ENCODE data around the gene MAPK8IP1. TPM values are rescaled to one million over a fixed set of nuclear protein-coding genes. Genes with fewer than 3 reads are reported as not detected.

Gene MAPK8IP1
- total and polyA plus RNA-seq, 8 donors, result 21.3 to 49.7 (median 33.5) TPM

DNA sequence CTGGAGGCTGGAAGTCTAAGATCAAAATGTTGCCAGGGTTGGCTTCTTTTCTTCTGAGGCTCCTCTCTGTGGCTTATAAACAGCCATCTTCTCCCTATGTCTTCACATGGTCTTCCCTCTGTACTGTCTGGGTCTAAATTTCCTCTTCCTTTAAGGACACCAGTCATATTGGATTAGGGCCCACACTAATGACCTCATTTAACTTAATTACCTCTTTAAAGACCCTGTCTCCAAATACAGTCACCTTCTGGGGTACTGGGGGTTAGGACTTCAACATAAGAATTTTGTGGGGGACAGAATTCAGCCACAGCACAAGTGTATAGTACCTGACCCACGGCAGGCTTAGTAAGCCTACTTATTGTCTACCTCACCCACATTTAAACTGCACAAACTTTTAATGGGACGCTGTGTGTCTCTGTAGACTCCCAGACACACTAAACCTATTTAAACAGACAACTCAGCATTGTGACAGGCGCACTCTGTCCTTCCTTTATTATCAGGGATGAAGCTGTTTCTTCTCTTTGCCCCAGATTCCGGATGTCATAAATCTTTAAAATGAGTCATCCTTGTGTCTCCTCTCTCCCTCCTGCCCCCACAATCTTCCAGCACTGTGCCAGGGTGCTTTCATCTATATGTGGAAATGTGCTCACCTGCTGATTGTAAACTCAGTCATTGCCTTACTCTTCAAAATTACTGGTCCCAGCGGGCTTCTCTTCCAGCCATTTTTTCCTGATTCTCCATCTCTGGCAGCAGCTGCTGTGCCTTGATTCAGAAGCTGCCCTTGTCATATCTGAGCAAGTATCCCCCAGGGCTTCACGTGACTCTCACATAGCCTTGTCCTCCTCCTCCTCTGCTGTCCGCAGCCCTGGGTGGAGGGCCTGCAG lies 5.4 kb upstream of the MAPK8IP1 start:
- DNase-seq (no peak), FAIRE-seq (no peak), ATAC-seq (no peak)
- no peaks in the 10 kb centered on the region for H3K27me3 ChIP-seq
- TF ChIP-seq, protein P1, sequence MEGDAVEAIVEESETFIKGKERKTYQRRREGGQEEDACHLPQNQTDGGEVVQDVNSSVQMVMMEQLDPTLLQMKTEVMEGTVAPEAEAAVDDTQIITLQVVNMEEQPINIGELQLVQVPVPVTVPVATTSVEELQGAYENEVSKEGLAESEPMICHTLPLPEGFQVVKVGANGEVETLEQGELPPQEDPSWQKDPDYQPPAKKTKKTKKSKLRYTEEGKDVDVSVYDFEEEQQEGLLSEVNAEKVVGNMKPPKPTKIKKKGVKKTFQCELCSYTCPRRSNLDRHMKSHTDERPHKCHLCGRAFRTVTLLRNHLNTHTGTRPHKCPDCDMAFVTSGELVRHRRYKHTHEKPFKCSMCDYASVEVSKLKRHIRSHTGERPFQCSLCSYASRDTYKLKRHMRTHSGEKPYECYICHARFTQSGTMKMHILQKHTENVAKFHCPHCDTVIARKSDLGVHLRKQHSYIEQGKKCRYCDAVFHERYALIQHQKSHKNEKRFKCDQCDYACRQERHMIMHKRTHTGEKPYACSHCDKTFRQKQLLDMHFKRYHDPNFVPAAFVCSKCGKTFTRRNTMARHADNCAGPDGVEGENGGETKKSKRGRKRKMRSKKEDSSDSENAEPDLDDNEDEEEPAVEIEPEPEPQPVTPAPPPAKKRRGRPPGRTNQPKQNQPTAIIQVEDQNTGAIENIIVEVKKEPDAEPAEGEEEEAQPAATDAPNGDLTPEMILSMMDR (IDR thresholded peaks at IDR 0.05), result no peak
- H3K4me3 ChIP-seq, result no peak overlapping the region
- no peaks in the 10 kb centered on the region for H3K4me1 ChIP-seq
- intact Hi-C loops (cut with DNase I), result loop anchor here in 1 of 3 donors (10.0 kb wide), 1 partner anchor 125 kb away; no protein-coding TSS in a partner anchor
- 82 to 92% methylated on average over 7 of the region's 7 CpGs for WGBS, 2 donors
- H3K9me3 ChIP-seq, result no peaks in the 10 kb centered on the region
- H3K36me3 ChIP-seq, result peaks cover 0 to 21% (median 15%) of the 10 kb centered on the region in 3 donors
- no peak overlapping the region for H3K27ac ChIP-seq

DNA sequence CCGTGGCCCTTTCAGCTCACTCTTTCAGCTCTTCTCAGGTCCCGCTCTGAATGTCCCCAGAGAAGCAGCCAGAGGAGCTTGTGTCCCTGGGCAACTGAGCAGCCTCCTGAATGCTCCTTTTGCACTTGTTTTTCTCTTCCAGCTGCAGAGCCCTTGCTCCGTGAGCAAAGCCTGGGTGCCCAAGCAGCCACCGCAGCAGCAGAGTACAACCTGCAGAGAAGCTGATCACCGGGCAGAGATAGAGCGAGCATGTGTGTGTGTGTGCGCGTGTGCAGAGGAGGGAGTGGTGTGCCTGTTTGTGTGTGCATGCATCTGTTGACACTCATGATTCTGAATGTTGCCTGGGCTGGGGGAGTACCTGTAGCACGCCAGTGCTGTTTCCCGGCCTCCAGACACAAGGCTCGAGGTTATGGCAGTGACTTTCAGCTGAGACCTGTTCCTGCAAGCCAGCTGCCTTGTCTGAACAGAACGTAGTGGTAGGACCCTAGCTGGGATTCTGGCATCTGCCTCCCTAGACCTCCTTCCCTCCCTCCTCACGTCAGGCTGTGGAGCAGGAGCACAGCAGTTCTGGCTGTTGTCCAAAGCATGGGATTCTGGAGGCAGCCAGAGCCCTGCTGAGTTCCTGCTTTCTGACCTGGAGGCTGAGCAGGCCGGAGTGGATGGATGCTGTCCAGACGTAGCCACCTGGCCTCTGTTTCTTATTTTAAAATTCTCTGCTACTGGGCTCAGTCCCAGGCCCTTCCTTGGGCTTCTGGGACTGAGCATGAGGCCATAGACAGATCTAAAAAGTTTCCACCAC lies 4.5 kb upstream of the MAPK8IP1 start:
- peaks cover 0 to 15% (median 14%) of the 10 kb centered on the region in 3 donors for H3K36me3 ChIP-seq
- no peak for ATAC-seq
- H3K27ac ChIP-seq, result no peak overlapping the region
- FAIRE-seq, result no peak
- TF ChIP-seq, protein P1 (IDR thresholded peaks at IDR 0.05), result no peak
- intact Hi-C loops (cut with DNase I), result no loop called here
- no peak overlapping the region for H3K4me3 ChIP-seq
- no peaks in the 10 kb centered on the region for H3K4me1 ChIP-seq
- WGBS, 2 donors, result 89 to 90% methylated on average over 15 of the region's 15 CpGs
- no peak for DNase-seq
- no peaks in the 10 kb centered on the region for H3K27me3 ChIP-seq
- no peaks in the 10 kb centered on the region for H3K9me3 ChIP-seq

DNA sequence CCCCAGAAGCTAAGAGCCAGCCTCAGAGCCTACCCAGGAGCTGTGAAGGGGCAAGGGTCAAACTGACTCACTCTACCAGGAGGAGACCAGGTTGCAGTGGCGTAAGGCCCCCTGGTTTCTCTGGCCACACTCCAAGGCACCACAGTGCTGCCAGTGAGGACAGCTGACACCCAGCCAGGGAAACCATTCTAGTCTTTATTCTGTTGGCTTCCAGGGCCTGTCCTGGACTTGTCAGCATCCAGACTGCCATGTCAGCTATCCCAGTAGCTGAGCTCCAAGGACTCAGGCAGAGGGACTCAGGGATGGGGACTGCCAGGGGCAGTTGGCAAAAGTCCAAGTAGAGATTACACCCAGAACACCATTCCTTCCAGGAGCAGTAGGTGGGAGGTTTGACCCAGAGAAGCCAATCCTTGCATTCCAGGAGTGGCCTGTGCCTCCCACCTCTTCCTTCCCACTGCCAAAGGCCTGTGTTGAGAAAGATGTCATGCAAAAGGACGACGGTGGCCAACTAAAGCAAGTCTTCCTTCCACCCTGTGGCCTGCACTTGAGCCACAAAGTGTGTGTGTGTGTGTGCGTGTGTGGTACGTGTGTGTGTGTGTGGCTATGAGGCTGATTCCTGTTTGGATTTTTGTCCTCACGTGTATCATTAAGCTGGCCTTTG lies 3.6 kb upstream of the MAPK8IP1 start:
- Histone ChIP-seq H3K27me3 (no peaks in the 10 kb centered on the region), H3K27ac (no peak overlapping the region), H3K36me3 (peaks cover 0 to 15% (median 14%) of the 10 kb centered on the region in 3 donors), H3K9me3 (no peaks in the 10 kb centered on the region), H3K4me3 (no peak overlapping the region), H3K4me1 (no peaks in the 10 kb centered on the region)
- WGBS, 2 donors, result 86% methylated on average over 6 of the region's 6 CpGs
- TF ChIP-seq, protein P1 (IDR thresholded peaks at IDR 0.05), result no peak
- intact Hi-C loops (cut with DNase I), result no loop called here
- no peak for FAIRE-seq
- peak in 1 of 6 donors; percentile 36 for DNase-seq
- ATAC-seq, result no peak

DNA sequence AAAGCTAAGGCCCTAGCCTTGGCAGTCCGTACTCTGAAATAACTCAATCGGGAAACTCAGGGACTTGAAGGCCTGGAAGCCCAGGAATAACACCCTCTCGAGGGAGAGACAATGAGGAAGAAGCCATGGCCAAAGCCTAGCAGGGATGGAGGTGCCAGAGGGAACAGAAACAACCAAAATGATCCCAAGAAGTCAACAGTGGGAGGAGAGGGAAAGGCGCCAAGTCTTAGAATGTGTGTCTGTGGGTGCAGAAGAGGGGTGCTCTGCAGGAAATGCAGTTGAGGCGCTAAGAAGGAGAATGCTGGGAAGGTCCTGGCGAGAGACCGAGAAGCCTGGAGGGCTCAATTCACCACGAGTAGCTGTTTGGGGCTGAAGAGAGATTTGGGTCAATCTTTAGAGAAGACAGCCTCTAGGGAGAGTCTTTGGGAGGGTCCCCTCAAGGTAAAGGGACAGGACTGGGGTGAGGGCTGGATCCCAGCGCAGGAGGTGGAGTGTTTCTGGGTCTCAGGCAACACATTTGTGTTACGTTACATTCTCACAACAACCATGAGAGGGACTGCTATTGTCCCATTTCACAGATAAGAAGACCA lies 760 bp upstream of the MAPK8IP1 start:
- intact Hi-C loops (cut with DNase I), result no loop called here
- TF ChIP-seq, protein P1 (IDR thresholded peaks at IDR 0.05), result no peak
- Histone ChIP-seq H3K4me3 (peak overlapping the region in 2 of 4 donors; percentile 45 to 63), H3K9me3 (no peaks in the 10 kb centered on the region), H3K27me3 (no peaks in the 10 kb centered on the region), H3K36me3 (peaks cover 0 to 14% (median 9%) of the 10 kb centered on the region in 3 donors), H3K4me1 (no peaks in the 10 kb centered on the region), H3K27ac (no peak overlapping the region)
- DNase-seq, result peak in 1 of 6 donors; percentile 34
- FAIRE-seq, result no peak
- WGBS, 2 donors, result 88 to 91% methylated on average over 10 of the region's 10 CpGs
- ATAC-seq, result peak in 1 of 4 donors; percentile 3
